HG03378 (cell line): ENCODE data around the gene TVP23B.
"Not testable (repeated sequence)": the region's sequence is repeated elsewhere in the genome, so short reads cannot be mapped to it uniquely, and the experiment has no call there.

Experiments
- ATAC-seq: cut with Tn5 transposase; IDR thresholded peaks from one replicate; pipeline ENCODE4 v1.9.1; 2021; ENCODE audit warnings: mild to moderate bottlenecking, moderate library complexity; ENCODE audit not compliant: unreplicated experiment

The TVP23B gene

GRCh38 chr17:18786890-18787289, 5.9 kb downstream of the TVP23B start:
- not testable (repeated sequence) for ATAC-seq

- ATAC-seq = not testable (repeated sequence)
These were observed 10.4 kb downstream of the TVP23B start for GRCh38 chr17:18791402-18791801.

- ATAC-seq = not testable (repeated sequence)
These were observed 13.9 kb downstream of the TVP23B start for GRCh38 chr17:18794841-18795240.

GRCh38 chr17:18796887-18797286, 15.9 kb downstream of the TVP23B start:
- ATAC-seq = not testable (repeated sequence)

GRCh38 chr17:18803458-18804245, 22.7 kb downstream of the TVP23B start:
- ATAC-seq = not testable (repeated sequence)

GRCh38 chr17:18815924-18816323, 34.9 kb downstream of the TVP23B start:
- not testable (repeated sequence) for ATAC-seq

GRCh38 chr17:18816489-18817371, 35.7 kb downstream of the TVP23B start:
- not testable (repeated sequence) for ATAC-seq

- ATAC-seq = not testable (repeated sequence)
These were observed 40.4 kb downstream of the TVP23B start for GRCh38 chr17:18821430-18821829.

- ATAC-seq = not testable (repeated sequence)
These were observed 46.6 kb downstream of the TVP23B start for GRCh38 chr17:18827613-18828012.

GRCh38 chr17:18848501-18848900, 67.5 kb downstream of the TVP23B start:
- ATAC-seq = no peak

GRCh38 chr17:18850679-18851078, 69.7 kb downstream of the TVP23B start:
- no peak for ATAC-seq

GRCh38 chr17:18851201-18851600, 70.2 kb downstream of the TVP23B start:
- ATAC-seq = no peak

GRCh38 chr17:18854956-18855355, 74.0 kb downstream of the TVP23B start:
- no peak for ATAC-seq

GRCh38 chr17:18855831-18856569, 75.0 kb downstream of the TVP23B start:
- peak; percentile 66 for ATAC-seq
